Type B pancreatic cell (in vitro differentiated cells): ENCODE results near the gene CAPN13. TPM values are rescaled to one million over a fixed set of nuclear protein-coding genes. Genes with fewer than 3 reads are reported as not detected.

Source experiments
- DNase-seq: peaks from one replicate; pipeline ENCODE4 v3.0.0; 2021; ENCODE audit warnings: mixed read lengths; ENCODE audit not compliant: unreplicated experiment; ENCODE audit errors: extremely low spot score
- H3K27ac Mint-ChIP-seq: 2 replicates; pipeline ENCODE4 v1.8.0; 2021; ENCODE audit warnings: mild to moderate bottlenecking, mixed read lengths
- H3K27me3 Mint-ChIP-seq: 2 replicates; pipeline ENCODE4 v1.8.0; 2021; ENCODE audit warnings: mixed read lengths
- H3K36me3 Mint-ChIP-seq: 2 replicates; pipeline ENCODE4 v1.8.0; 2021; ENCODE audit warnings: mixed read lengths
- H3K4me1 Mint-ChIP-seq: one replicate; pipeline ENCODE4 v1.8.0; 2021; ENCODE audit warnings: mixed read lengths; ENCODE audit not compliant: unreplicated experiment
- H3K4me3 Mint-ChIP-seq: 2 replicates; pipeline ENCODE4 v1.8.0; 2021; ENCODE audit warnings: mild to moderate bottlenecking, mixed read lengths
- H3K9me3 Mint-ChIP-seq: 2 replicates; pipeline ENCODE4 v1.8.0; 2021; ENCODE audit warnings: mixed read lengths
- CTCF ChIP-seq: fragments of 200-600 bp; sonication (generic); conservative IDR thresholded peaks from 2 replicates; pipeline ENCODE4 v1.5.0; 2021; ENCODE audit warnings: antibody characterized with exemption, mild to moderate bottlenecking
- total RNA-seq: library from RNA; stranded (reverse); gene quantifications from 2 replicates; pipeline ENCODE4 v1.2.1, GENCODE V29; 2021; ENCODE audit warnings: low replicate concordance

The CAPN13 gene
- total RNA-seq, 1 donor from 2014 or later, result 4.9 TPM

GRCh38 chr2:30756051-30756719 is 51.1 kb downstream of the CAPN13 start:
- Mint-ChIP-seq H3K27ac (no peak overlapping the region), H3K27me3 (peaks cover 59% of the 10 kb centered on the region), H3K4me1 (peaks cover 19% of the 10 kb centered on the region), H3K9me3 (no peaks in the 10 kb centered on the region), H3K36me3 (no peaks in the 10 kb centered on the region), H3K4me3 (peak overlapping the region; percentile 12)
- no peak for TF ChIP-seq CTCF
- DNase-seq, result no peak

GRCh38 chr2:30753630-30754029 is 53.6 kb downstream of the CAPN13 start:
- no peak for DNase-seq
- H3K4me3 Mint-ChIP-seq, result no peak overlapping the region
- peaks cover 19% of the 10 kb centered on the region for H3K4me1 Mint-ChIP-seq
- H3K9me3 Mint-ChIP-seq, result no peaks in the 10 kb centered on the region
- no peak overlapping the region for H3K27ac Mint-ChIP-seq
- peaks cover 54% of the 10 kb centered on the region for H3K27me3 Mint-ChIP-seq
- H3K36me3 Mint-ChIP-seq, result no peaks in the 10 kb centered on the region
- TF ChIP-seq CTCF, result no peak

- H3K27me3 Mint-ChIP-seq, result peaks cover 51% of the 10 kb centered on the region
- H3K9me3 Mint-ChIP-seq, result no peaks in the 10 kb centered on the region
- H3K4me3 Mint-ChIP-seq, result no peak overlapping the region
- H3K27ac Mint-ChIP-seq, result no peak overlapping the region
- DNase-seq, result no peak
- H3K36me3 Mint-ChIP-seq, result no peaks in the 10 kb centered on the region
- peaks cover 13% of the 10 kb centered on the region for H3K4me1 Mint-ChIP-seq
- TF ChIP-seq CTCF, result no peak
These were observed 54.4 kb downstream of the CAPN13 start for GRCh38 chr2:30752811-30753210.

- no peak for TF ChIP-seq CTCF
- peaks cover 26% of the 10 kb centered on the region for H3K27me3 Mint-ChIP-seq
- H3K4me3 Mint-ChIP-seq, result no peak overlapping the region
- no peaks in the 10 kb centered on the region for H3K4me1 Mint-ChIP-seq
- H3K27ac Mint-ChIP-seq, result no peak overlapping the region
- H3K9me3 Mint-ChIP-seq, result no peaks in the 10 kb centered on the region
- no peaks in the 10 kb centered on the region for H3K36me3 Mint-ChIP-seq
- DNase-seq, result no peak
These were observed 60.0 kb downstream of the CAPN13 start for GRCh38 chr2:30747206-30747605.

GRCh38 chr2:30744823-30745222 is 62.4 kb downstream of the CAPN13 start:
- Mint-ChIP-seq H3K27me3 (peaks cover 14% of the 10 kb centered on the region), H3K4me1 (no peaks in the 10 kb centered on the region), H3K4me3 (no peak overlapping the region), H3K27ac (no peak overlapping the region), H3K9me3 (no peaks in the 10 kb centered on the region), H3K36me3 (no peaks in the 10 kb centered on the region)
- no peak for DNase-seq
- no peak for TF ChIP-seq CTCF
